Uterus (tissue), 2 donors: ENCODE data around the gene GTPBP4.

Experiments used
- CTCF ChIP-seq, 4 experiments: fragments of 200-600 bp in 2 of 4; fragments of 450-650 bp in 2 of 4; sonication (generic) in 2 of 4; IDR thresholded peaks; one replicate each; pipeline ENCODE4 v1.5.1; 2016 to 2019; ENCODE audit warnings: antibody characterized with exemption in 4 of 4, mild to moderate bottlenecking in 2 of 4, moderate library complexity in 1 of 4
- POLR2A ChIP-seq, 2 donors: fragments of 450-650 bp; IDR thresholded peaks; one replicate each; pipeline ENCODE4 v1.6.1; 2016; ENCODE audit warnings: antibody characterized with exemption in 2 of 2, mild to moderate bottlenecking in 1 of 2, moderate library complexity in 1 of 2

- TF ChIP-seq POLR2A (IDR thresholded peaks at IDR 0.05) (no peak), CTCF (IDR thresholded peaks at IDR 0.05) (no peak)
These were observed 6.8 kb downstream of the GTPBP4 start for GRCh38 chr10:994836-995558.
